K562 (cell line): ENCODE data around the gene CHMP5. TPM values are rescaled to one million over a fixed set of nuclear protein-coding genes. Genes with fewer than 3 reads are reported as not detected.

Experiments
- ATAC-seq: fragments of 200-7000 bp; cut with Tn5 transposase; 3 replicates; pipeline ENCODE4 v1.9.1; 2020; ENCODE audit warnings: moderate library complexity
- BruUV-seq: library from RNA; stranded (reverse); fragments of 400-500 nt; replicated peaks from 2 replicates; lab custom pipeline; 2021; lab: Mats Ljungman, UMichigan
- CTCF ChIA-PET: fragments of 300-600 bp; formaldehyde crosslinking; extraction: SDS; loops from one replicate; lab custom pipeline; 2021; ENCODE audit warnings: low intra/inter-chr PET ratio; lab: Yijun Ruan, JAX
- POLR2A ChIA-PET: fragments of 300-600, 350-650 bp; sonication (Branson Sonifier 250); formaldehyde crosslinking; extraction: SDS; loops from one replicate; lab custom pipeline; 2021; ENCODE audit warnings: antibody characterized with exemption, inconsistent platforms; lab: Yijun Ruan, JAX
- DNase-seq, 4 experiments: peaks; one replicate each; pipeline versions ENCODE4 v3.0.0 to v3.0.0-alpha.2; 2011 to 2018; ENCODE audit warnings: low spot score in 3 of 4, mixed read lengths in 3 of 4; ENCODE audit errors: extremely low read depth in 1 of 4
- FAIRE-seq: peaks from 2 replicates; lab custom pipeline; 2011; peaks lifted over from hg19 to GRCh38; lab: Jason Lieb, UNC
- H2AFZ ChIP-seq: 2 replicates; pipeline ENCODE4 v1.6.0; 2011; ENCODE audit warnings: low read depth, low read length, control low read depth, inconsistent platforms
- H3K27ac ChIP-seq: fragments of 200-600 bp; 3 replicates; pipeline ENCODE4 v1.8.0; 2011; ENCODE audit warnings: low read depth, mild to moderate bottlenecking, control low read depth, inconsistent platforms, low read length, moderate library complexity, mixed read lengths; ENCODE audit errors: extremely low read depth
- H3K27me3 ChIP-seq, 2 experiments: fragments of 300-600 bp in 1 of 2; 2 replicates in 1 of 2; 3 replicates in 1 of 2; pipeline versions ENCODE4 v1.6.0 to v1.8.0; 2011; ENCODE audit warnings: inconsistent platforms in 2 of 2, low read length in 2 of 2, mild to moderate bottlenecking in 1 of 2, mixed read lengths in 1 of 2, moderate library complexity in 1 of 2; ENCODE audit not compliant: control insufficient read depth in 2 of 2, insufficient read depth in 2 of 2
- H3K36me3 ChIP-seq: fragments of 300-600 bp; 3 replicates; pipeline ENCODE4 v1.8.0; 2011; ENCODE audit warnings: mild to moderate bottlenecking, low read length, inconsistent platforms; ENCODE audit not compliant: control insufficient read depth, insufficient read depth
- H3K4me1 ChIP-seq, 2 experiments: fragments of 200-600 bp in 1 of 2; replicated peaks in 1 of 2; 2 replicates in 1 of 2; 3 replicates in 1 of 2; pipeline versions ENCODE4 v1.5.1 to v1.8.0; 2011; ENCODE audit warnings: inconsistent platforms in 2 of 2, low read length in 2 of 2, mild to moderate bottlenecking in 1 of 2, mixed read lengths in 1 of 2, moderate library complexity in 1 of 2; ENCODE audit not compliant: control insufficient read depth in 2 of 2, insufficient read depth in 2 of 2
- H3K4me2 ChIP-seq: 2 replicates; pipeline ENCODE4 v1.6.1; 2011; ENCODE audit warnings: low read length, control low read depth, inconsistent platforms, mixed read lengths; ENCODE audit not compliant: insufficient read depth
- H3K4me3 ChIP-seq: fragments of 200-600 bp; sonication (generic), shearing (Covaris generic); 2 replicates; pipeline ENCODE4 v1.5.1; 2016; ENCODE audit warnings: control low read depth, inconsistent platforms
- H3K79me2 ChIP-seq: fragments of 200-600 bp; 3 replicates; pipeline ENCODE4 v1.8.0; 2011; ENCODE audit warnings: low read length, inconsistent platforms; ENCODE audit not compliant: control insufficient read depth, insufficient read depth
- H3K9ac ChIP-seq, 2 experiments: 2 replicates each; pipeline versions ENCODE4 v1.6.0 to v1.6.1; 2011; ENCODE audit warnings: low read depth in 2 of 2, low read length in 2 of 2, control low read depth in 1 of 2, inconsistent platforms in 1 of 2, mild to moderate bottlenecking in 1 of 2, mixed read lengths in 1 of 2; ENCODE audit not compliant: insufficient read depth in 1 of 2
- H3K9me1 ChIP-seq: one replicate; pipeline ENCODE4 v1.6.0; 2011; ENCODE audit warnings: inconsistent platforms, mild to moderate bottlenecking, low read length, moderate library complexity; ENCODE audit not compliant: control insufficient read depth, insufficient read depth
- H3K9me3 ChIP-seq: replicated peaks from 2 replicates; pipeline ENCODE4 v1.5.1; 2011; ENCODE audit warnings: low read depth, low read length, inconsistent platforms; ENCODE audit not compliant: control insufficient read depth, insufficient read depth
- H4K20me1 ChIP-seq: replicated peaks from 2 replicates; pipeline ENCODE4 v1.6.1; 2011; ENCODE audit warnings: low read length, inconsistent platforms, mixed read lengths; ENCODE audit not compliant: control insufficient read depth, insufficient read depth
- ELF1 ChIP-seq: fragments of 200-800 bp; sonication (Bioruptor generic); IDR thresholded peaks from 2 replicates; pipeline ENCODE4 v1.6.1; 2016; ENCODE audit warnings: missing genetic modification characterization, missing compliant biosample characterization
- ESRRA ChIP-seq: fragments of 450-650 bp; IDR thresholded peaks from 2 replicates; pipeline ENCODE4 v1.6.1; 2014; ENCODE audit warnings: low read depth, mild to moderate bottlenecking, moderate library complexity, borderline replicate concordance
- EZH2 ChIP-seq: IDR thresholded peaks from 2 replicates; pipeline ENCODE4 v1.6.1; 2012; ENCODE audit warnings: low read depth, mild to moderate bottlenecking, inconsistent platforms, low read length, borderline replicate concordance
- GABPB1 ChIP-seq: sonication (generic); formaldehyde crosslinking; IDR thresholded peaks from 2 replicates; pipeline ENCODE4 v1.8.0; 2022; ENCODE audit warnings: mild to moderate bottlenecking, missing genetic modification reagents
- GTF2E2 ChIP-seq: fragments of 200-800 bp; sonication (Bioruptor generic); IDR thresholded peaks from 2 replicates; pipeline ENCODE4 v1.6.1; 2016; ENCODE audit warnings: missing genetic modification characterization, missing compliant biosample characterization
- L3MBTL2 ChIP-seq: fragments of 450-650 bp; IDR thresholded peaks from 2 replicates; pipeline ENCODE4 v1.6.1; 2016; ENCODE audit warnings: mild to moderate bottlenecking, moderate library complexity
- PRMT5 ChIP-seq: sonication (generic); formaldehyde crosslinking; IDR thresholded peaks from 2 replicates; pipeline ENCODE4 v1.5.0; 2020; ENCODE audit warnings: missing genetic modification reagents
- SMARCB1 ChIP-seq: IDR thresholded peaks from 2 replicates; pipeline ENCODE4 v1.6.1; 2011; ENCODE audit warnings: improper control_type of control experiment, low read depth; ENCODE audit not compliant: insufficient read length
- TEAD1 ChIP-seq, 2 experiments: fragments of 450-650 bp in 1 of 2; sonication (generic) in 1 of 2; formaldehyde crosslinking; IDR thresholded peaks; 2 replicates each; pipeline versions ENCODE4 v1.4.0 to v1.8.0; 2020 to 2022; ENCODE audit warnings: mild to moderate bottlenecking in 2 of 2, missing genetic modification reagents in 1 of 2
- ZNF140 ChIP-seq: fragments of 250-450 bp; sonication (Bioruptor Pico); IDR thresholded peaks from 2 replicates; pipeline ENCODE4 v1.8.0; 2021; ENCODE audit warnings: moderate library complexity, mild to moderate bottlenecking, inconsistent platforms
- ZNF589 ChIP-seq: fragments of 200-800 bp; sonication (Bioruptor generic); IDR thresholded peaks from 2 replicates; pipeline ENCODE4 v1.6.1; 2016; ENCODE audit warnings: low read depth, missing genetic modification characterization, missing compliant biosample characterization
- ZNF707 ChIP-seq: fragments of 250-450 bp; sonication (Bioruptor Pico); conservative IDR thresholded peaks from 2 replicates; pipeline ENCODE4 v1.8.0; 2022; ENCODE audit warnings: inconsistent platforms, mild to moderate bottlenecking, moderate library complexity
- WGBS: fragments of 100-300 bp; shearing (Covaris generic); methylation state at CpG from one replicate; pipeline ENCODE4 v1.1.6; 2016; ENCODE audit warnings: low coverage, mixed read lengths; ENCODE audit not compliant: insufficient coverage; ENCODE audit errors: missing lambda C conversion rate; 5-methylcytosine and 5-hydroxymethylcytosine counted together
- in situ Hi-C: fragments of 300-500 bp; cut with MboI; formaldehyde crosslinking; loops from 4 replicates; pipeline ENCODE4 v1.15.0; 2018; ENCODE audit warnings: inconsistent platforms, mixed read lengths
- intact Hi-C: fragments of 100-400 bp; cut with micrococcal nuclease; formaldehyde crosslinking; loops from 2 replicates; pipeline ENCODE4 v1.14.2; 2022
- polyA plus RNA-seq, 8 experiments: library from polyadenylated mRNA; depleted of rRNA in 4 of 8; stranded (reverse) in 5 of 8; unstranded in 3 of 8; fragments of >200 nt; fragmentation: Nextera tagmentation in 2 of 8; fragmentation: Illumina TruSeq in 1 of 8; extraction: Ambion mirVana in 2 of 8; extraction: Trizol in 1 of 8; gene quantifications; 2 replicates each; pipeline versions ENCODE4 v1.2.1 to v1.2.3, GENCODE V29; 2011 to 2014; ENCODE audit warnings: inconsistent platforms in 1 of 8, missing spikeins in 1 of 8
- total RNA-seq, 7 experiments: library from RNA; depleted of rRNA in 6 of 7; stranded (reverse); fragments of >200 nt in 6 of 7; fragmentation: Illumina TruSeq in 2 of 7; extraction: Trizol in 2 of 7; gene quantifications; 2 replicates each; pipeline versions ENCODE4 v1.2.1 to v1.2.3, GENCODE V29; 2011 to 2021; ENCODE audit warnings: low replicate concordance in 1 of 7
- TF ChIP-seq, protein P1 (sequence below): fragments of 250-450 bp; sonication (Bioruptor Pico); IDR thresholded peaks from 2 replicates; pipeline ENCODE4 v1.9.0; 2021; ENCODE audit warnings: mild to moderate bottlenecking

CHMP5 gene
- total and polyA plus RNA-seq, 9 of the 15 experiments (the other 6 are each of a cell fraction or from before 2014, with no cell fraction given) = 36.0 to 105 (median 54.9) TPM

DNA sequence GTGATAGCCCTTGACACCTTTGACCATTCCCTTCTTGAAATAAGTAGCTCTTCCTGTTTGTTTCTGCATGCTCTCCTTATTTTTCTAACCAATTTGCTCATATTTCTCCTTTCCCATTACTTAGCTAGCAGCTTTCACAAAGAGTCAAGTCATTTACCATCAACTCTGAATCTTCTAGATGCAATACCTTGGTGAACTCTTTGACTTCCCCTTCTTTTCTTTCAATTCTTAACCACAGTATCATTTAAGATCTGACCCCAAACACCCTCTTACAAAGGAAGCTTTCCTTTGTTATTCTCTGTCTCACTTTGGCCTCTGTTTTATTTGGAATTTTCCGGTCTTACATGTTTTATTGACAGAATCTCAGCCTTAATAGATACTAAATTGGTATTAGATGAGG lies 39.5 kb downstream of the CHMP5 start (continued):
- no peak for TF ChIP-seq GABPB1 (CRISPR knock-in tag)

DNA sequence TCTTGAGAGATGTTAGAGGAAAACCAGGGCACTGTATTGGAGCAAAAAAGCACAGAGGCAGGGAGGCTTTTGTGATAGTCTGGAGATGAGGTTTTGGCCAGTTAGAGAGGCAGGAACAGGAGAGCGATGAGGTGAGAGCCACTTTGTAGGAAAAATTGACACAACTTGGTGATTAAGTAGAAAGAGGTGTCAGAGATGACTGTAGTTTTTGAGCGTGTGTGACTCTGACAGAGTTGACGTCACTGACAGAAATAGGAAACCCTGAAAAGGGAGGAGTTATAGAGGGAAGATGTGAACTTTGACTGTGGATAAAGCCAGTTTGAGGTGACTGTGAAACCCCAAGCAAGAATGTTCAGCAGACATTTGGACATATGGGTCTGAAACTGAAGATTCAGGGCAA lies 41.2 kb downstream of the CHMP5 start:
- H3K9me1 ChIP-seq = no peaks in the 10 kb centered on the region
- no peak overlapping the region for H3K4me3 ChIP-seq
- ChIA-PET POLR2A (interaction anchor here (0.6 kb wide), 1 partner anchor 152 kb away, joined by 3 read pairs; no protein-coding TSS in a partner anchor), CTCF (no interaction called here)
- WGBS = 73% methylated on average over 3 of the region's 3 CpGs
- FAIRE-seq (no peak), DNase-seq (no peak), ATAC-seq (no peak)
- no peaks in the 10 kb centered on the region for H3K4me1 ChIP-seq
- no peak overlapping the region for H2AFZ ChIP-seq
- H3K79me2 ChIP-seq = peaks cover 4% of the 10 kb centered on the region
- H3K4me2 ChIP-seq = no peak overlapping the region
- no peak overlapping the region for H3K27ac ChIP-seq
- H3K27me3 ChIP-seq = no peaks in the 10 kb centered on the region
- no peak overlapping the region for H3K9ac ChIP-seq
- H4K20me1 ChIP-seq = no peaks in the 10 kb centered on the region
- in situ Hi-C loops = no loop called here
- no TSS peak for BruUV-seq
- H3K9me3 ChIP-seq = no peaks in the 10 kb centered on the region
- peaks cover 96% of the 10 kb centered on the region for H3K36me3 ChIP-seq
- TF ChIP-seq GTF2E2 (tag) (no peak), ZNF140 (CRISPR knock-in tag) (no peak), PRMT5 (CRISPR knock-in tag) (no peak), EZH2 (no peak), L3MBTL2 (no peak), ZNF707 (CRISPR knock-in tag) (no peak), SMARCB1 (no peak), TEAD1 (CRISPR knock-in tag; IDR thresholded peaks at IDR 0.05) (no peak), ZNF589 (CRISPR knock-in tag) (no peak), ESRRA (no peak), ELF1 (tag) (no peak)
- TF ChIP-seq, protein P1, sequence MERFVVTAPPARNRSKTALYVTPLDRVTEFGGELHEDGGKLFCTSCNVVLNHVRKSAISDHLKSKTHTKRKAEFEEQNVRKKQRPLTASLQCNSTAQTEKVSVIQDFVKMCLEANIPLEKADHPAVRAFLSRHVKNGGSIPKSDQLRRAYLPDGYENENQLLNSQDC (CRISPR knock-in tag) = no peak
- intact Hi-C loops = no loop called here
